Ramos (cell line): ENCODE results near the gene TUBGCP5.

Experiments
- in situ Hi-C: fragments of 300-500 bp; cut with MboI; formaldehyde crosslinking; loops from one replicate; pipeline ENCODE4 v1.14.3; 2022; ENCODE audit warnings: low sequenced_read_pairs; ENCODE audit not compliant: unreplicated experiment

TUBGCP5 gene

DNA sequence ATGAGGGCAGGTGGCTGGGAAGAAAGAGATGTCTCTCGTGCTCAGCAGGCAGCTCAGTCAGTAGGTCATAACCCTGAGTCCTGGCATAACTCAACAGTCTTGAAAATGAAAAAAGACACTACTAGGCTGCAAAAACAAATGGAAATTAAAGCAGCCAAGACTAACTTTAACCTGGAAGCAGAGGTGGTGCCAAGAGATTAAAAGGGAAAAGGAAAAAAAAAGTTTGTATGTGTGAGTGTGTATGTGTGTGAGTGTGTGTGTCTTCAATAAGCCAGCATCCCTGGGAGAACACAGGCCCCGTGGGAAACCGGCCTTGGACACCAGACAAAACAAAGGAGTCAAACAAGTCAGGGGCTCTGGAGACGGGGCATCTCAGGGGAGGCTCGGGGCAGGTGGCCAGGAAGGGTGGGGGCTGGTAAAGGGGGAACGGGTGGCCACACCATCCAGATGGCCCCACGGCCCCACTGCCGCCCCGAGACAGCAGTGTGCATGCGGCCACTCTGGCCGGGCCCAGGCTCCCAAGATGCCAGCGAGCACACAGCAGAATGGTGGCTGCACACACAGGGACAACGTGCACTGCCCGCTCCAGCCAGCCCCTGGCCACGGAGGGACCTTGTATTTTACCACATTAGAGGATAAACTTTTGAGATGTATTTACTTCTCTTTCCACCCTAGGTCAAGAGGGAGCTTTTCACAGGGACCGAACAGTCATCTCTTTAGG, 83.0 kb downstream of the TUBGCP5 start:
- in situ Hi-C loops: no loop called here

DNA sequence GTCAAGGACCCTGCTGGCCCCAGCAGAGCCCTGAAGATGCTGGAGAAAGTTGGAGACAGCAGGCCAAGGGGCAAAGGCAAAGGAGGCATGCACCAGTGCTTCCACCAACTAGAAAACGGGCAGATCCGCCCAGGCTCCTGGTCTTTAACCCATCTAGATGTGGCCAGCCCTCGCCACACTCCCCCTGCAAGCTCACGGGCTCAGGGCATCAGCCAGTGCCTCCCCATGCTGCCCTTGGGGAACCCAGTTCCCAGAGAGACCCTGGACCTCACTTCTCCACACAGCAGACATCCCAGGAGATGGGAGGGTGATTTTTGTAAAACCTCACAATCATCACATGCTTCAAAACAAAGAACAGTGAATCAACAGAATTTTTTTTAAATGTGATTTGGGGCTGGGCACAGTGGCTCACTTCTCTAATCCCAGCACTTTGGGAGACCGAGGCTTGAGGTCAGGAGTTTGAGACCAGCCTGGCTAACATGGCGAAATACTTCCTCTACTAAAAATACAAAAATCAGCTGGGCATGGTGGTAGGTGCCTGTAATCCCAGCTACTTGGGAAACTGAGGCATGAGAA, 83.7 kb downstream of the TUBGCP5 start:
- in situ Hi-C loops: no loop called here

- in situ Hi-C loops: no loop called here
Measured at GRCh38 chr15:22954798-22955543, 84.4 kb downstream of the TUBGCP5 start.

GRCh38 chr15:22954326-22954725, 85.0 kb downstream of the TUBGCP5 start:
- in situ Hi-C loops: no loop called here

GRCh38 chr15:22952796-22953579, 86.4 kb downstream of the TUBGCP5 start:
- in situ Hi-C loops: no loop called here

DNA sequence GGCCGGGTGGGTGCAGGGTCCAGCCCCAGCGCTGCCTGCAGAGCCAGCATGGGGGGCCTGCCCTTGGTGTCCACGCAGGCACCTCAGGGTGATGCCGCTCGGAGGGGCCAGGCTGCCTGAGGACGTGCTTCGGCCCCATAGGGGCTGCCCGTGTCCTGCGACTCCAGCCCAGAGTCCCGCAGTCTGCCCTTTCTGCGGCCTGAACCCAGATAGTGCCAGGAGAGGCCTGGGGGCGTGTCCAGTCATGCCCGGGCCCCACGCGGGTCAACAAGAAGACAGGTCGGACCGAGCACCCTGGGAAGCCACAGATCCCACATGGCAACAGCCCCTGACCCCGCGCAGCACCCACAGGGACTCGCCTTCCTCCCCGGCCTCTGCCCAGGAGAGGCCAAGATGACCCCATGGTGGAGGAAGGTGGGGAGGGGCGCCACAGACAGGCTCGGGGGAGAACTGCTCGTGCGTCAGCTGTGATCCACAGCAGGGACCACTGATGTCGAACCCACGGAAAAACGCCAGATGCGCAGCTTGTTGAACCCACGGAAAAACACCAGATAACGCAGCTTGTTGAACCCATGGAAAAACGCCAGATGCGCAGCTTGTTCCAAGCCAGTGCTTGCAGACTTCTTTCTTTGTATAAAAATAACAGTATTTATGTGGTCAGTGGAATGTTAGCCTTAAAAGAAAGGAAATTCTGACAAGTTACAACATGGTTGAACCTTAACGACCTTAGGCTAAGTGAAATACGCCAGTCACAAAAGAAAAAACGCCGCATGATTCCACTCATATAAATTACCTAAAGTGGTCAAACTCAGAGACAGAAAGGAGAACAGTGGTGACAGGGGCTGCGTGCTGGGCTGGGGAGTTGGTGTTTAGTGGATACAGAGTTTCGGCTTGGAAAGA, 87.7 kb downstream of the TUBGCP5 start:
- in situ Hi-C loops: no loop called here

DNA sequence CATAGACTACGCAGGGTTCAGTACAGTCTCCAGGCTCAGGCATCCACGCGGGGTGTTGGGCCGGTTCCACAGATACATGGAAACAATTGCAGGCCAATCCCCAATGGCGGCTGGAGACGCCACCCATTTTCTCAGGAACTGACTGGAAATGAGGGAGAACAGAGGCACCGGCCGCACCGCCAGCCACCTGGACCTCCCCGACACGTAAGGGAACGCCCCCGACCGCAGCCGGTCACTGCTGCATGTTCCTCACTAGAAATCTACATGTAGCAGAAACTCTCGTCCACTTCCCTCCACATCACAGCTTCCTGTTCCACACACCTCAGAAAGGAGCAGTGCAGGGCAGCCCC, 88.4 kb downstream of the TUBGCP5 start:
- in situ Hi-C loops: no loop called here

- in situ Hi-C loops: no loop called here
Measured at GRCh38 chr15:22950256-22950990, 88.9 kb downstream of the TUBGCP5 start.
